HCT116 (cell line): ENCODE data around the gene SMIM10L1. TPM values are rescaled to one million over a fixed set of nuclear protein-coding genes. Genes with fewer than 3 reads are reported as not detected.

Experiments used
- ATAC-seq: fragments of 200-7000 bp; cut with Tn5 transposase; 2 replicates; pipeline ENCODE4 v1.9.1; 2020; ENCODE audit warnings: mild to moderate bottlenecking, moderate library complexity
- BruUV-seq: library from RNA; stranded (reverse); fragments of 400-500 nt; replicated peaks from 2 replicates; lab custom pipeline; 2021; lab: Mats Ljungman, UMichigan
- CTCF ChIA-PET: fragments of 300-600 bp; sonication (Branson Sonifier 250); formaldehyde crosslinking; loops from one replicate; lab custom pipeline; 2021; ENCODE audit warnings: antibody characterized with exemption; lab: Charles Lee
- POLR2A ChIA-PET: fragments of 300-600, 350-600 bp; sonication (Branson Sonifier 250); formaldehyde crosslinking; loops from one replicate; lab custom pipeline; 2021; ENCODE audit warnings: antibody characterized with exemption; lab: Charles Lee
- RAD21 ChIA-PET, 2 experiments: fragments of 300-600 bp; sonication (Branson Sonifier 250); formaldehyde crosslinking; loops; one replicate each; lab custom pipeline; 2023; ENCODE audit warnings: low total read pairs in 2 of 2; ENCODE audit not compliant: uncharacterized antibody in 2 of 2, unreplicated experiment in 2 of 2, low non-redundant PET in 1 of 2; lab: Charles Lee
- DNase-seq: peaks from one replicate; pipeline ENCODE4 v3.0.0-alpha.2; 2010; ENCODE audit warnings: low read depth, low spot score
- H2AFZ ChIP-seq: fragments of 200-600 bp; shearing (Covaris generic), sonication (generic); 2 replicates; pipeline ENCODE4 v1.6.1; 2017; ENCODE audit warnings: low read depth, mixed run types, mixed read lengths, antibody characterized with exemption, low read length; ENCODE audit not compliant: poor library complexity, severe bottlenecking
- H3K27ac ChIP-seq: 2 replicates; pipeline ENCODE4 v1.5.1; 2012; ENCODE audit warnings: low read depth, low read length
- H3K27me3 ChIP-seq: fragments of 200-600 bp; sonication (generic); 2 replicates; pipeline ENCODE4 v1.6.1; 2016; ENCODE audit warnings: mixed run types, low read length, mixed read lengths; ENCODE audit not compliant: insufficient read depth
- H3K36me3 ChIP-seq, 2 experiments: fragments of 200-500 bp in 1 of 2; fragments of 200-600 bp in 1 of 2; sonication (Bioruptor generic) in 1 of 2; sonication (generic) in 1 of 2; 2 replicates each; pipeline versions ENCODE4 v1.5.1 to v1.6.1; 2014 to 2016; ENCODE audit warnings: low read length in 2 of 2, inconsistent platforms in 1 of 2, mixed read lengths in 1 of 2, mixed run types in 1 of 2; ENCODE audit not compliant: insufficient read depth in 2 of 2, control insufficient read depth in 1 of 2
- H3K4me1 ChIP-seq, 2 experiments: fragments of 200-600 bp in 1 of 2; sonication (generic) in 1 of 2; 2 replicates each; pipeline versions ENCODE4 v1.5.1 to v1.6.1; 2012 to 2017; ENCODE audit warnings: low read length in 2 of 2, inconsistent platforms in 1 of 2, mild to moderate bottlenecking in 1 of 2, mixed read lengths in 1 of 2, mixed run types in 1 of 2, moderate library complexity in 1 of 2; ENCODE audit not compliant: insufficient read depth in 2 of 2, control insufficient read depth in 1 of 2
- H3K4me2 ChIP-seq: fragments of 200-600 bp; sonication (generic); 2 replicates; pipeline ENCODE4 v1.6.1; 2017; ENCODE audit warnings: mixed run types, low read length, mixed read lengths
- H3K4me3 ChIP-seq, 2 experiments: fragments of 200-600 bp in 1 of 2; sonication (generic) in 1 of 2; replicated peaks in 1 of 2; 2 replicates each; pipeline ENCODE4 v1.5.1; 2011 to 2016; ENCODE audit warnings: low read length in 2 of 2, control low read depth in 1 of 2, low read depth in 1 of 2, mild to moderate bottlenecking in 1 of 2, mixed read lengths in 1 of 2, mixed run types in 1 of 2
- H3K79me2 ChIP-seq: fragments of 200-600 bp; sonication (generic); 2 replicates; pipeline ENCODE4 v1.6.1; 2017; ENCODE audit warnings: mild to moderate bottlenecking, mixed run types, low read length, moderate library complexity, mixed read lengths; ENCODE audit not compliant: insufficient read depth
- H3K9ac ChIP-seq: fragments of 200-600 bp; sonication (generic); 2 replicates; pipeline ENCODE4 v1.6.1; 2016; ENCODE audit warnings: low read length, mixed read lengths
- H3K9me2 ChIP-seq: fragments of 200-600 bp; sonication (generic), shearing (Covaris generic); 2 replicates; pipeline ENCODE4 v1.6.1; 2017; ENCODE audit warnings: mixed run types, mild to moderate bottlenecking, moderate library complexity; ENCODE audit not compliant: insufficient read depth
- H3K9me3 ChIP-seq, 2 experiments: fragments of 200-500 bp in 1 of 2; fragments of 200-600 bp in 1 of 2; sonication (Bioruptor generic) in 1 of 2; sonication (generic) in 1 of 2; 2 replicates each; pipeline ENCODE4 v1.6.1; 2014 to 2017; ENCODE audit warnings: low read length in 2 of 2, mixed read lengths in 2 of 2, inconsistent platforms in 1 of 2, low read depth in 1 of 2, mild to moderate bottlenecking in 1 of 2, mixed run types in 1 of 2, moderate library complexity in 1 of 2; ENCODE audit not compliant: control insufficient read depth in 1 of 2, insufficient read depth in 1 of 2
- H4K20me1 ChIP-seq: fragments of 200-600 bp; sonication (generic), shearing (Covaris generic); 2 replicates; pipeline ENCODE4 v1.6.1; 2017; ENCODE audit warnings: mixed run types, mild to moderate bottlenecking, moderate library complexity; ENCODE audit not compliant: insufficient read depth
- CBX3 ChIP-seq: IDR thresholded peaks from 2 replicates; pipeline ENCODE4 v1.6.1; 2012; ENCODE audit warnings: low read depth
- ELF1 ChIP-seq: IDR thresholded peaks from 2 replicates; pipeline ENCODE4 v1.6.1; 2012; ENCODE audit warnings: low read depth, borderline replicate concordance
- EZH2 ChIP-seq: fragments of 200-600 bp; sonication (generic); IDR thresholded peaks from 2 replicates; pipeline ENCODE4 v1.6.1; 2017; ENCODE audit warnings: antibody characterized with exemption, mixed run types
- JUND ChIP-seq: IDR thresholded peaks from 2 replicates; pipeline ENCODE4 v1.6.1; 2012
- POLR2A ChIP-seq: IDR thresholded peaks from 2 replicates; pipeline ENCODE4 v1.7.0; 2011; ENCODE audit warnings: borderline replicate concordance; ENCODE audit not compliant: insufficient read depth, insufficient read length; ENCODE audit errors: extremely low read depth
- RAD21 ChIP-seq: IDR thresholded peaks from 2 replicates; pipeline ENCODE4 v1.6.1; 2012; ENCODE audit warnings: low read depth, mild to moderate bottlenecking
- SP1 ChIP-seq: IDR thresholded peaks from 2 replicates; pipeline ENCODE4 v1.6.1; 2012; ENCODE audit warnings: low read depth
- SRF ChIP-seq: IDR thresholded peaks from 2 replicates; pipeline ENCODE4 v1.6.1; 2012; ENCODE audit warnings: low read depth
- YY1 ChIP-seq: IDR thresholded peaks from 2 replicates; pipeline ENCODE4 v1.6.1; 2011; ENCODE audit warnings: low read length, low read depth, moderate library complexity, mild to moderate bottlenecking; ENCODE audit not compliant: insufficient replicate concordance; ENCODE audit errors: extremely low read depth
- ZNF274 ChIP-seq: fragments of 200-500 bp; sonication (Bioruptor generic); IDR thresholded peaks from 2 replicates; pipeline ENCODE4 v1.6.1; 2014; ENCODE audit warnings: mild to moderate bottlenecking, low read depth, low read length, inconsistent platforms
- intact Hi-C: fragments of 100-400 bp; cut with micrococcal nuclease; formaldehyde crosslinking; loops from 2 replicates; pipeline ENCODE4 v1.10.0; 2022
- total RNA-seq: library from RNA; stranded (reverse); gene quantifications from one replicate; pipeline ENCODE4 v1.2.1, GENCODE V29; 2021; ENCODE audit not compliant: unreplicated experiment
- TF ChIP-seq, protein P1 (sequence below), 3 experiments: fragments of 200-600 bp in 1 of 3; sonication (generic) in 1 of 3; IDR thresholded peaks in 2 of 3; conservative IDR thresholded peaks in 1 of 3; 2 replicates each; pipeline ENCODE4 v1.5.1; 2012 to 2017; ENCODE audit warnings: low read depth in 2 of 3, low read length in 2 of 3, antibody characterized with exemption in 1 of 3, borderline replicate concordance in 1 of 3, control low read depth in 1 of 3, mild to moderate bottlenecking in 1 of 3, mixed read lengths in 1 of 3, mixed run types in 1 of 3, moderate library complexity in 1 of 3; ENCODE audit not compliant: insufficient read depth in 1 of 3
- TF ChIP-seq, protein P2 (sequence below): IDR thresholded peaks from 2 replicates; pipeline ENCODE4 v1.6.1; 2012

Gene SMIM10L1
- total RNA-seq, 1 experiment from 2014 or later: 6.4 TPM

DNA sequence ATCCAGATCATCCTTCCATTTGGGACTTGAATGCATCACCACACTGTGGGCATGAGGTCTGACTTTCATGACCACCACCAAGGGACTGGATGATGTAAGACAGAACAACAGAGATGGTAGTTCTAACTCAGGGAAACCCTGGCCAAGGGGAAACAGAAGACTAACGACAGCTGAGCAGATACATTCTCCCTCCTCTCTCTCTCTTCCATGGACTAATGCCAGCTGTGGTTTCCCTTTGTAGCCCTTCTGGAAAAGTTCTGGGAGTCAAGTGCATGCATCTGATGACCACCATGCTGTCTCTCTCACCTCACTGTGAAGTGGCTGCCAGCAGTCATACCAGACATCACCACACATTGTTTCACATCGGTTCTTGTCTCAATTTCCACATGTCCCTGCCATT, 40.0 kb upstream of the SMIM10L1 start:
- TF ChIP-seq, protein P1, sequence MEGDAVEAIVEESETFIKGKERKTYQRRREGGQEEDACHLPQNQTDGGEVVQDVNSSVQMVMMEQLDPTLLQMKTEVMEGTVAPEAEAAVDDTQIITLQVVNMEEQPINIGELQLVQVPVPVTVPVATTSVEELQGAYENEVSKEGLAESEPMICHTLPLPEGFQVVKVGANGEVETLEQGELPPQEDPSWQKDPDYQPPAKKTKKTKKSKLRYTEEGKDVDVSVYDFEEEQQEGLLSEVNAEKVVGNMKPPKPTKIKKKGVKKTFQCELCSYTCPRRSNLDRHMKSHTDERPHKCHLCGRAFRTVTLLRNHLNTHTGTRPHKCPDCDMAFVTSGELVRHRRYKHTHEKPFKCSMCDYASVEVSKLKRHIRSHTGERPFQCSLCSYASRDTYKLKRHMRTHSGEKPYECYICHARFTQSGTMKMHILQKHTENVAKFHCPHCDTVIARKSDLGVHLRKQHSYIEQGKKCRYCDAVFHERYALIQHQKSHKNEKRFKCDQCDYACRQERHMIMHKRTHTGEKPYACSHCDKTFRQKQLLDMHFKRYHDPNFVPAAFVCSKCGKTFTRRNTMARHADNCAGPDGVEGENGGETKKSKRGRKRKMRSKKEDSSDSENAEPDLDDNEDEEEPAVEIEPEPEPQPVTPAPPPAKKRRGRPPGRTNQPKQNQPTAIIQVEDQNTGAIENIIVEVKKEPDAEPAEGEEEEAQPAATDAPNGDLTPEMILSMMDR (IDR thresholded peaks at IDR 0.05 in 2 of 3, conservative IDR thresholded peaks at IDR 0.05 in 1 of 3; ENCODE audit: borderline replicate concordance in 1 of 3, insufficient read depth in 1 of 3, low read depth in 2 of 3, low read length in 2 of 3): no peak
- TF ChIP-seq YY1 (no peak), SRF (no peak)
- TF ChIP-seq, protein P2, sequence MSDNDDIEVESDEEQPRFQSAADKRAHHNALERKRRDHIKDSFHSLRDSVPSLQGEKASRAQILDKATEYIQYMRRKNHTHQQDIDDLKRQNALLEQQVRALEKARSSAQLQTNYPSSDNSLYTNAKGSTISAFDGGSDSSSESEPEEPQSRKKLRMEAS: no peak
- TF ChIP-seq, all 23 proteins: peak for 0
- ATAC-seq (no peak), DNase-seq (no peak)
- BruUV-seq: no TSS peak
- Histone ChIP-seq H2AFZ (no peak overlapping the region), H3K4me2 (no peak overlapping the region), H3K27me3 (no peaks in the 10 kb centered on the region), H4K20me1 (peaks cover 3% of the 10 kb centered on the region; the same call in 1 of the 2 replicates), H3K79me2 (peaks cover 86% of the 10 kb centered on the region), H3K36me3 (no peaks in the 10 kb centered on the region), H3K9ac (no peak overlapping the region), H3K9me3 (no peaks in the 10 kb centered on the region), H3K4me1 (no peaks in the 10 kb centered on the region), H3K27ac (no peak overlapping the region), H3K4me3 (no peak overlapping the region), H3K9me2 (no peaks in the 10 kb centered on the region)
- ChIA-PET POLR2A (no interaction called here), CTCF (no interaction called here), RAD21 (no interaction called here)
- intact Hi-C loops: no loop called here

GRCh38 chr12:11133162-11133561, 37.8 kb upstream of the SMIM10L1 start:
- H3K27ac ChIP-seq: no peak overlapping the region
- DNase-seq: no peak
- no peaks in the 10 kb centered on the region for H3K9me2 ChIP-seq
- peaks cover 6% of the 10 kb centered on the region; the same call in 1 of the 2 replicates for H4K20me1 ChIP-seq
- no peaks in the 10 kb centered on the region for H3K9me3 ChIP-seq
- no peak overlapping the region for H3K4me2 ChIP-seq
- ChIA-PET POLR2A (no interaction called here), CTCF (no interaction called here)
- no peaks in the 10 kb centered on the region for H3K36me3 ChIP-seq
- no peak overlapping the region for H3K4me3 ChIP-seq
- no TSS peak for BruUV-seq
- intact Hi-C loops: no loop called here
- H3K9ac ChIP-seq: no peak overlapping the region
- no peak for TF ChIP-seq SRF
- TF ChIP-seq CBX3: no peak
- no peak for TF ChIP-seq EZH2
- TF ChIP-seq JUND: no peak
- no peak for TF ChIP-seq RAD21
- TF ChIP-seq POLR2A: no peak
- no peak for TF ChIP-seq YY1
- TF ChIP-seq ZNF274: no peak
- TF ChIP-seq, protein P1 (IDR thresholded peaks at IDR 0.05 in 2 of 3, conservative IDR thresholded peaks at IDR 0.05 in 1 of 3; ENCODE audit: borderline replicate concordance in 1 of 3, insufficient read depth in 1 of 3, low read depth in 2 of 3, low read length in 2 of 3): no peak
- no peak for TF ChIP-seq SP1
- no peak for TF ChIP-seq ELF1
- TF ChIP-seq, all 23 proteins: peak for 0
- no peak overlapping the region for H2AFZ ChIP-seq
- no peaks in the 10 kb centered on the region for H3K4me1 ChIP-seq
- ATAC-seq: no peak
- H3K79me2 ChIP-seq: peaks cover 90% of the 10 kb centered on the region
- H3K27me3 ChIP-seq: no peaks in the 10 kb centered on the region
- RAD21 ChIA-PET: no interaction called here
